H9 (cell line): Measurements from ENCODE around the gene ITK. TPM values are rescaled to one million over a fixed set of nuclear protein-coding genes. Genes with fewer than 3 reads are reported as not detected.

Experiments
- DNase-seq: peaks from one replicate; pipeline ENCODE4 v3.0.0-alpha.2; 2017
- H2AFZ ChIP-seq: one replicate; pipeline ENCODE4 v1.6.1; 2013; ENCODE audit warnings: mild to moderate bottlenecking, low read length, control low read depth, moderate library complexity
- H2AK5ac ChIP-seq: 2 replicates; pipeline ENCODE4 v1.6.1; 2013; ENCODE audit warnings: low read length, control low read depth, mixed read lengths; ENCODE audit not compliant: insufficient read length
- H2BK120ac ChIP-seq: one replicate; pipeline ENCODE4 v1.6.1; 2013; ENCODE audit warnings: low read depth, mild to moderate bottlenecking, low read length, control low read depth, inconsistent platforms; ENCODE audit not compliant: poor library complexity, severe bottlenecking
- H2BK12ac ChIP-seq: 2 replicates; pipeline ENCODE4 v1.6.1; 2013; ENCODE audit warnings: low read length, control low read depth, mixed read lengths, low read depth; ENCODE audit not compliant: insufficient read length
- H2BK15ac ChIP-seq: 2 replicates; pipeline ENCODE4 v1.6.1; 2013; ENCODE audit warnings: low read depth, low read length, control low read depth
- H2BK20ac ChIP-seq: one replicate; pipeline ENCODE4 v1.6.1; 2013; ENCODE audit warnings: low read depth, mild to moderate bottlenecking, low read length, control low read depth, inconsistent platforms; ENCODE audit not compliant: poor library complexity, severe bottlenecking
- H2BK5ac ChIP-seq: 2 replicates; pipeline ENCODE4 v1.6.1; 2013; ENCODE audit warnings: low read length, control low read depth, mixed read lengths; ENCODE audit not compliant: insufficient read length
- H3K14ac ChIP-seq: 2 replicates; pipeline ENCODE4 v1.6.1; 2013; ENCODE audit warnings: low read length, control low read depth; ENCODE audit not compliant: insufficient read depth
- H3K18ac ChIP-seq: 2 replicates; pipeline ENCODE4 v1.6.1; 2013; ENCODE audit warnings: low read depth, mild to moderate bottlenecking, mixed read lengths, low read length, control low read depth; ENCODE audit not compliant: insufficient read length
- H3K23ac ChIP-seq: 2 replicates; pipeline ENCODE4 v1.6.1; 2013; ENCODE audit warnings: low read length, control low read depth, mixed read lengths, low read depth; ENCODE audit not compliant: insufficient read length
- H3K23me2 ChIP-seq: 2 replicates; pipeline ENCODE4 v1.6.1; 2013; ENCODE audit warnings: low read depth, mild to moderate bottlenecking, mixed read lengths, low read length, control low read depth; ENCODE audit not compliant: insufficient read length, poor library complexity, severe bottlenecking
- H3K27ac ChIP-seq: 2 replicates; pipeline ENCODE4 v1.5.1; 2013; ENCODE audit warnings: low read length, control low read depth, mixed read lengths, low read depth; ENCODE audit not compliant: insufficient read length
- H3K27me3 ChIP-seq: 2 replicates; pipeline ENCODE4 v1.6.1; 2013; ENCODE audit warnings: low read length, control low read depth, inconsistent platforms; ENCODE audit not compliant: insufficient read depth
- H3K4ac ChIP-seq: 2 replicates; pipeline ENCODE4 v1.6.1; 2013; ENCODE audit warnings: low read depth, mild to moderate bottlenecking, control low read depth, inconsistent platforms, low read length, moderate library complexity
- H3K4me1 ChIP-seq: 2 replicates; pipeline ENCODE4 v1.6.1; 2013; ENCODE audit warnings: low read length, control low read depth, inconsistent platforms; ENCODE audit not compliant: insufficient read depth
- H3K4me2 ChIP-seq: 2 replicates; pipeline ENCODE4 v1.6.1; 2013; ENCODE audit warnings: low read length, control low read depth, mixed read lengths; ENCODE audit not compliant: insufficient read length, insufficient read depth
- H3K56ac ChIP-seq: 2 replicates; pipeline ENCODE4 v1.6.1; 2013; ENCODE audit warnings: low read depth, mild to moderate bottlenecking, mixed read lengths, low read length, control low read depth; ENCODE audit not compliant: insufficient read length
- H3K79me1 ChIP-seq: 2 replicates; pipeline ENCODE4 v1.6.1; 2013; ENCODE audit warnings: low read depth, mild to moderate bottlenecking, moderate library complexity, low read length, control low read depth, inconsistent platforms; ENCODE audit not compliant: insufficient read depth, poor library complexity, severe bottlenecking
- H3K79me2 ChIP-seq: 2 replicates; pipeline ENCODE4 v1.6.1; 2013; ENCODE audit warnings: low read length, control low read depth, inconsistent platforms; ENCODE audit not compliant: insufficient read depth
- H3K9ac ChIP-seq: 2 replicates; pipeline ENCODE4 v1.6.1; 2013; ENCODE audit warnings: low read length, control low read depth, mixed read lengths; ENCODE audit not compliant: insufficient read length; ENCODE audit errors: extremely low read depth
- H3K9me3 ChIP-seq: one replicate; pipeline ENCODE4 v1.6.1; 2013; ENCODE audit warnings: low read depth, low read length, inconsistent platforms; ENCODE audit not compliant: control insufficient read depth
- H3T11ph ChIP-seq: one replicate; pipeline ENCODE4 v1.6.1; 2013; ENCODE audit warnings: mild to moderate bottlenecking, low read length, control low read depth, inconsistent platforms
- H4K20me1 ChIP-seq: one replicate; pipeline ENCODE4 v1.6.1; 2013; ENCODE audit not compliant: control insufficient read depth, insufficient read length, insufficient read depth
- H4K5ac ChIP-seq: 2 replicates; pipeline ENCODE4 v1.6.1; 2013; ENCODE audit warnings: low read depth, mild to moderate bottlenecking, mixed read lengths, low read length, control low read depth; ENCODE audit not compliant: insufficient read length
- H4K8ac ChIP-seq: replicated peaks from 2 replicates; pipeline ENCODE4 v1.6.1; 2013; ENCODE audit warnings: low read length, control low read depth, mixed read lengths, low read depth; ENCODE audit not compliant: insufficient read length
- H4K91ac ChIP-seq: 2 replicates; pipeline ENCODE4 v1.6.1; 2013; ENCODE audit warnings: low read depth, mild to moderate bottlenecking, moderate library complexity, mixed read lengths, low read length, control low read depth; ENCODE audit not compliant: insufficient read length
- H3K27ac Mint-ChIP-seq, 3 experiments: 2 replicates in 2 of 3; 3 replicates in 1 of 3; pipeline ENCODE4 v1.8.0; 2020 to 2021; ENCODE audit warnings: mixed read lengths in 3 of 3, mild to moderate bottlenecking in 1 of 3, moderate library complexity in 1 of 3
- H3K27me3 Mint-ChIP-seq: 2 replicates; pipeline ENCODE4 v1.8.0; 2021; ENCODE audit warnings: low read depth, mild to moderate bottlenecking, moderate library complexity, mixed read lengths
- H3K36me3 Mint-ChIP-seq, 3 experiments: 2 replicates in 2 of 3; 3 replicates in 1 of 3; pipeline ENCODE4 v1.8.0; 2020 to 2021; ENCODE audit warnings: low read depth in 3 of 3, mixed read lengths in 3 of 3; ENCODE audit not compliant: insufficient read depth in 1 of 3
- H3K4me1 Mint-ChIP-seq, 2 experiments: 2 replicates each; pipeline ENCODE4 v1.8.0; 2020; ENCODE audit warnings: mixed read lengths in 2 of 2
- H3K4me3 Mint-ChIP-seq, 2 experiments: 2 replicates in 1 of 2; 3 replicates in 1 of 2; pipeline ENCODE4 v1.8.0; 2020 to 2021; ENCODE audit warnings: mild to moderate bottlenecking in 2 of 2, mixed read lengths in 2 of 2, moderate library complexity in 1 of 2
- H3K9me3 Mint-ChIP-seq, 2 experiments: 2 replicates in 1 of 2; 3 replicates in 1 of 2; pipeline ENCODE4 v1.8.0; 2020; ENCODE audit warnings: mild to moderate bottlenecking in 2 of 2, mixed read lengths in 2 of 2, moderate library complexity in 1 of 2
- WGBS: extraction: QIAGEN DNeasy Blood & Tissue Kit; methylation state at CpG from one replicate; pipeline ENCODE4 v1.1.7; 2013; ENCODE audit warnings: missing lambda C conversion rate, low lambda C conversion rate, mixed read lengths; ENCODE audit not compliant: insufficient read length; ENCODE audit errors: extremely low coverage; 5-methylcytosine and 5-hydroxymethylcytosine counted together
- total RNA-seq: library from RNA; stranded (reverse); gene quantifications from 2 replicates; pipeline ENCODE4 v1.2.1, GENCODE V29; 2021
- TF ChIP-seq, protein P1 (sequence below): fragments of 200-600 bp; sonication (generic); conservative IDR thresholded peaks from 3 replicates; pipeline ENCODE4 v1.8.0; 2021; ENCODE audit warnings: antibody characterized with exemption, mild to moderate bottlenecking

ITK gene
- total RNA-seq, 1 experiment from 2014 or later: 0.22 TPM

DNA sequence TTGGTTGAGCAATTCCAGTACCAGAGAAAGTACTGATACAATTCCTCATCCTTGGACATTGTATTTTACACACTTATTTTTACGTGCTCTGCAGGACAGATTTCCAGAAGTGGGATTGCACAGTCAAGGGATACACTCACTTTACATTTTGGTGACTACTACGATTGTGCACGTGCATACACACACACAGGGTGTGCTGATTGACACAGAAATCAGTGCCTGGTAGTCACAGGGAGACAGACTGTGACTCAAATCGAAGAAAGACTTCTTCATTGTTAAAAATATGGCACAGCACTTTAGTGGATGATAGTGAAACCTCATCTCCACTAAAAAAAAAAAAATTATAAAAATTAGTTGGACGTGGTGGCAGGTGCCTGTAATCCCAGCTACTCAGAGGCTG is 16.1 kb upstream of the ITK start:
- H3K27ac ChIP-seq: no peak overlapping the region
- H2BK15ac ChIP-seq: no peak overlapping the region

More for the DNA sequence above, 16.1 kb upstream of the ITK start:
- no peaks in the 10 kb centered on the region for H3K79me2 ChIP-seq
- Mint-ChIP-seq H3K27me3 (no peaks in the 10 kb centered on the region; the same call in none of the 2 replicates), H3K4me1 (peaks cover 10 to 13% of the 10 kb centered on the region in 2 experiments), H3K36me3 (no peaks in the 10 kb centered on the region), H3K27ac (no peak overlapping the region), H3K4me3 (no peak overlapping the region), H3K9me3 (no peaks in the 10 kb centered on the region; a peak in 3 of 5 replicates)
- no peaks in the 10 kb centered on the region for H4K20me1 ChIP-seq
- no peak overlapping the region for H4K8ac ChIP-seq
- no peak overlapping the region for H3K56ac ChIP-seq
- H3K23me2 ChIP-seq: no peaks in the 10 kb centered on the region
- no peak overlapping the region for H2BK5ac ChIP-seq
- no peak overlapping the region for H3K4ac ChIP-seq
- H3K23ac ChIP-seq: no peak overlapping the region
- no peak overlapping the region for H3K18ac ChIP-seq
- H2AFZ ChIP-seq: no peak overlapping the region
- H3K4me1 ChIP-seq: no peaks in the 10 kb centered on the region
- H3T11ph ChIP-seq: no peak overlapping the region
- H4K5ac ChIP-seq: no peak overlapping the region
- WGBS: no CpG with 5 or more reads among the region's 5 CpGs
- H3K9ac ChIP-seq: no peak overlapping the region
- no peaks in the 10 kb centered on the region for H3K79me1 ChIP-seq
- no peaks in the 10 kb centered on the region for H3K9me3 ChIP-seq
- H3K14ac ChIP-seq: no peak overlapping the region
- H2BK12ac ChIP-seq: no peak overlapping the region
- no peak overlapping the region for H3K4me2 ChIP-seq
- no peaks in the 10 kb centered on the region for H3K27me3 ChIP-seq
- TF ChIP-seq, protein P1, sequence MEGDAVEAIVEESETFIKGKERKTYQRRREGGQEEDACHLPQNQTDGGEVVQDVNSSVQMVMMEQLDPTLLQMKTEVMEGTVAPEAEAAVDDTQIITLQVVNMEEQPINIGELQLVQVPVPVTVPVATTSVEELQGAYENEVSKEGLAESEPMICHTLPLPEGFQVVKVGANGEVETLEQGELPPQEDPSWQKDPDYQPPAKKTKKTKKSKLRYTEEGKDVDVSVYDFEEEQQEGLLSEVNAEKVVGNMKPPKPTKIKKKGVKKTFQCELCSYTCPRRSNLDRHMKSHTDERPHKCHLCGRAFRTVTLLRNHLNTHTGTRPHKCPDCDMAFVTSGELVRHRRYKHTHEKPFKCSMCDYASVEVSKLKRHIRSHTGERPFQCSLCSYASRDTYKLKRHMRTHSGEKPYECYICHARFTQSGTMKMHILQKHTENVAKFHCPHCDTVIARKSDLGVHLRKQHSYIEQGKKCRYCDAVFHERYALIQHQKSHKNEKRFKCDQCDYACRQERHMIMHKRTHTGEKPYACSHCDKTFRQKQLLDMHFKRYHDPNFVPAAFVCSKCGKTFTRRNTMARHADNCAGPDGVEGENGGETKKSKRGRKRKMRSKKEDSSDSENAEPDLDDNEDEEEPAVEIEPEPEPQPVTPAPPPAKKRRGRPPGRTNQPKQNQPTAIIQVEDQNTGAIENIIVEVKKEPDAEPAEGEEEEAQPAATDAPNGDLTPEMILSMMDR: no peak
- H2AK5ac ChIP-seq: no peak overlapping the region
- no peak overlapping the region for H2BK20ac ChIP-seq
- no peak overlapping the region for H2BK120ac ChIP-seq
- DNase-seq: no peak
- no peak overlapping the region for H4K91ac ChIP-seq
